OCI-LY3 (cell line): ENCODE results near the gene TMA7.
A peak's percentile ranks its signal among the peaks of the same experiment; 100 is the strongest.

Source experiments
- EZH2phosphoT487 ChIP-seq: fragments of 200-600 bp; shearing (Covaris generic); IDR thresholded peaks from 2 replicates; pipeline ENCODE4 v1.6.1; 2018; ENCODE audit warnings: antibody characterized with exemption, mixed run types, low read depth
- TF ChIP-seq, protein P1 (sequence below): fragments of 200-600, 300-600 bp; sonication (generic); IDR thresholded peaks from 2 replicates; pipeline ENCODE4 v1.5.1; 2014; ENCODE audit warnings: antibody characterized with exemption, low read length, low read depth

DNA sequence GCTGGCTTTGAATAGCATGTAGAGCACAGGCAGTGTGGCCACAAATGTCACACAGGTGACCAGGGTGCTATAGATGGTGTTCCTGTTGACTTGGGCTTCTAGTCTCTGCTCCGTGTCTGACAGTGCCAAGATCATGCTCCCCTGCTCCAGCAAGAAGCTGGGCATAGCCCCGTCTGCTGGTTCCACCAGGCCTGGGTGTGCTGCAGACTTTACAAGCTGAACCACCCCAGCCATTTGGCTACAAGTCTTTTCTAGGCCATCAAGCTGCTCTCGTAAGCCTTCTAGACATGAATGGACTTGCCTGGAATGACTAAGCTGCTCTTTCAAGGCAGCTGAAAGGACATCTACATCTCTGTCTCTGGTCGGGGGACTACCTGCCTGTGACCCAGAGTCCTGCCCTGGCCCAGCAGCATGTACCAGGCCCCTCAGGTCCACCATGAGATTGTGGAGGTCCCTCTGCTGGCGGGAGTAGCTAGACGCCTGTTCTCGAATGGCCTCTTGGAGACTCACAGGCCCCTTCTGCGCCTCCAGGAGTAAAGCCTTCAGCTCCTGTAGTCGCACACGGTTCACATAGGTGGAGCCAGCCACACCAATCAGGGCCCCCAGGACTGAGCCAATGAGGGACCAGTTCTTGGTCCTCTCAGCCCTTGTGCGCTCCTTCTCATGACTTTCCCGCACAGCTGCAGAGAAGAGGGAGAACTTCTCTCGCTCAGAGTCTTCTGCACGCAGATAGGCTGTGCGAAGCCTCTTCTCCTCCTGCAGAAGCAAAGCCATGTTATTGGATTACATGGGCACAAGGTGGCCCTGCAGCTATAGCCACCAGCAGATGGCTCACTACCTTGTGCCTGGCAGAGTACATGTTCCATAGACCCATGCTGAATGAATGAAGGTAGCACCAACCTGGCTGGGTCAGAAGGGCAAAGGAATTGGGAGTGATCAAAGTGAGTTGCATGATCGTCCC is 7.4 kb upstream of the TMA7 start:
- TF ChIP-seq, protein P1, sequence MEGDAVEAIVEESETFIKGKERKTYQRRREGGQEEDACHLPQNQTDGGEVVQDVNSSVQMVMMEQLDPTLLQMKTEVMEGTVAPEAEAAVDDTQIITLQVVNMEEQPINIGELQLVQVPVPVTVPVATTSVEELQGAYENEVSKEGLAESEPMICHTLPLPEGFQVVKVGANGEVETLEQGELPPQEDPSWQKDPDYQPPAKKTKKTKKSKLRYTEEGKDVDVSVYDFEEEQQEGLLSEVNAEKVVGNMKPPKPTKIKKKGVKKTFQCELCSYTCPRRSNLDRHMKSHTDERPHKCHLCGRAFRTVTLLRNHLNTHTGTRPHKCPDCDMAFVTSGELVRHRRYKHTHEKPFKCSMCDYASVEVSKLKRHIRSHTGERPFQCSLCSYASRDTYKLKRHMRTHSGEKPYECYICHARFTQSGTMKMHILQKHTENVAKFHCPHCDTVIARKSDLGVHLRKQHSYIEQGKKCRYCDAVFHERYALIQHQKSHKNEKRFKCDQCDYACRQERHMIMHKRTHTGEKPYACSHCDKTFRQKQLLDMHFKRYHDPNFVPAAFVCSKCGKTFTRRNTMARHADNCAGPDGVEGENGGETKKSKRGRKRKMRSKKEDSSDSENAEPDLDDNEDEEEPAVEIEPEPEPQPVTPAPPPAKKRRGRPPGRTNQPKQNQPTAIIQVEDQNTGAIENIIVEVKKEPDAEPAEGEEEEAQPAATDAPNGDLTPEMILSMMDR = peak; percentile 61
- TF ChIP-seq EZH2phosphoT487 = no peak
